Parathyroid adenoma (tissue), 2 donors: ENCODE measurements around the gene RGPD3.
"Not testable (repeated sequence)": the region's sequence is repeated elsewhere in the genome, so short reads cannot be mapped to it uniquely, and the experiment has no call there.

Source experiments
- H2AFZ ChIP-seq: fragments of 300-600 bp; sonication (generic); one replicate; pipeline ENCODE4 v1.7.0; 2017; ENCODE audit warnings: antibody characterized with exemption, mild to moderate bottlenecking
- H3K27ac ChIP-seq: fragments of 300-600 bp; sonication (generic); one replicate; pipeline ENCODE4 v1.7.0; 2017
- H3K27me3 ChIP-seq: fragments of 300-600 bp; sonication (generic); one replicate; pipeline ENCODE4 v1.7.0; 2017; ENCODE audit warnings: low read length; ENCODE audit not compliant: control insufficient read depth, insufficient read depth
- H3K36me3 ChIP-seq: fragments of 300-600 bp; sonication (generic); one replicate; pipeline ENCODE4 v1.7.0; 2017; ENCODE audit warnings: low read length; ENCODE audit not compliant: control insufficient read depth, insufficient read depth
- H3K4me1 ChIP-seq: fragments of 300-600 bp; sonication (generic); one replicate; pipeline ENCODE4 v1.7.0; 2017; ENCODE audit warnings: control low read depth
- H3K4me2 ChIP-seq: fragments of 300-600 bp; sonication (generic); one replicate; pipeline ENCODE4 v1.7.0; 2017; ENCODE audit warnings: low read length
- H3K4me3 ChIP-seq: fragments of 300-600 bp; sonication (generic); one replicate; pipeline ENCODE4 v1.7.0; 2017; ENCODE audit warnings: low read depth, low read length
- H3K79me2 ChIP-seq: fragments of 300-600 bp; sonication (generic); one replicate; pipeline ENCODE4 v1.7.0; 2017; ENCODE audit warnings: control low read depth
- H3K9ac ChIP-seq: fragments of 300-600 bp; sonication (generic); one replicate; pipeline ENCODE4 v1.7.0; 2017; ENCODE audit warnings: mild to moderate bottlenecking
- H3K9me3 ChIP-seq: fragments of 300-600 bp; sonication (generic); one replicate; pipeline ENCODE4 v1.7.0; 2017; ENCODE audit warnings: low read length; ENCODE audit not compliant: control insufficient read depth
- CTCF ChIP-seq: fragments of 300-600 bp; sonication (generic); IDR thresholded peaks from one replicate; pipeline ENCODE4 v1.7.0; 2017; ENCODE audit warnings: antibody characterized with exemption, mild to moderate bottlenecking
- donor health status: primary hyperparathyroidism.

The RGPD3 gene

GRCh38 chr2:106468107-106468506, at the start of gene RGPD3:
Gene RGPD3, minus strand, starts transcription at chr2:106468413. Its CDS starts 125 bp downstream, at chr2:106468288.
- H3K4me3 ChIP-seq, H3K4me1 ChIP-seq, H3K36me3 ChIP-seq, H3K4me2 ChIP-seq, H3K27me3 ChIP-seq, H2AFZ ChIP-seq, H3K9ac ChIP-seq, H3K79me2 ChIP-seq, H3K27ac ChIP-seq, H3K9me3 ChIP-seq: not testable (repeated sequence)

GRCh38 chr2:106517329-106517728, 49.1 kb upstream of the RGPD3 start:
- no peak for TF ChIP-seq CTCF
- H2AFZ ChIP-seq, result no peak overlapping the region
- H3K4me3 ChIP-seq, result no peak overlapping the region
- no peaks in the 10 kb centered on the region for H3K4me1 ChIP-seq
- H3K36me3 ChIP-seq, result no peaks in the 10 kb centered on the region
- H3K79me2 ChIP-seq, result no peaks in the 10 kb centered on the region
- H3K27ac ChIP-seq, result no peak overlapping the region
- no peak overlapping the region for H3K4me2 ChIP-seq
- no peak overlapping the region for H3K9ac ChIP-seq
- H3K27me3 ChIP-seq, result no peaks in the 10 kb centered on the region
- no peaks in the 10 kb centered on the region for H3K9me3 ChIP-seq

GRCh38 chr2:106516864-106517263, 48.7 kb upstream of the RGPD3 start:
- Histone ChIP-seq H2AFZ (no peak overlapping the region), H3K9me3 (no peaks in the 10 kb centered on the region), H3K27ac (no peak overlapping the region), H3K4me3 (no peak overlapping the region), H3K79me2 (no peaks in the 10 kb centered on the region), H3K36me3 (no peaks in the 10 kb centered on the region), H3K4me1 (no peaks in the 10 kb centered on the region), H3K27me3 (no peaks in the 10 kb centered on the region), H3K9ac (no peak overlapping the region), H3K4me2 (no peak overlapping the region)
- no peak for TF ChIP-seq CTCF

- H3K27me3 ChIP-seq, result no peaks in the 10 kb centered on the region
- no peak for TF ChIP-seq CTCF
- no peak overlapping the region for H3K4me3 ChIP-seq
- no peaks in the 10 kb centered on the region for H3K79me2 ChIP-seq
- H3K9ac ChIP-seq, result no peak overlapping the region
- H3K4me2 ChIP-seq, result no peak overlapping the region
- no peak overlapping the region for H2AFZ ChIP-seq
- no peaks in the 10 kb centered on the region for H3K36me3 ChIP-seq
- no peaks in the 10 kb centered on the region for H3K4me1 ChIP-seq
- no peak overlapping the region for H3K27ac ChIP-seq
- no peaks in the 10 kb centered on the region for H3K9me3 ChIP-seq
Measured at GRCh38 chr2:106516436-106516835, 48.2 kb upstream of the RGPD3 start.

- not testable (repeated sequence) for H3K36me3 ChIP-seq, H3K4me2 ChIP-seq, H3K79me2 ChIP-seq, H3K9ac ChIP-seq, H3K9me3 ChIP-seq, H3K4me1 ChIP-seq, H3K27ac ChIP-seq, H2AFZ ChIP-seq, H3K27me3 ChIP-seq, H3K4me3 ChIP-seq
Measured at GRCh38 chr2:106514827-106515226, 46.6 kb upstream of the RGPD3 start.

- not testable (repeated sequence) for H3K79me2 ChIP-seq, H2AFZ ChIP-seq, H3K4me3 ChIP-seq, H3K27ac ChIP-seq, H3K36me3 ChIP-seq, H3K27me3 ChIP-seq, H3K4me2 ChIP-seq, H3K9me3 ChIP-seq, H3K9ac ChIP-seq, H3K4me1 ChIP-seq
Measured at GRCh38 chr2:106513391-106513790, 45.2 kb upstream of the RGPD3 start.

- H3K9me3 ChIP-seq, H2AFZ ChIP-seq, H3K36me3 ChIP-seq, H3K9ac ChIP-seq, H3K4me1 ChIP-seq, H3K4me2 ChIP-seq, H3K4me3 ChIP-seq, H3K27ac ChIP-seq, H3K27me3 ChIP-seq, H3K79me2 ChIP-seq: not testable (repeated sequence)
Measured at GRCh38 chr2:106511934-106512333, 43.7 kb upstream of the RGPD3 start.

- not testable (repeated sequence) for H3K9ac ChIP-seq, H3K9me3 ChIP-seq, H3K27me3 ChIP-seq, H3K36me3 ChIP-seq, H3K4me1 ChIP-seq, H3K79me2 ChIP-seq, H2AFZ ChIP-seq, H3K4me2 ChIP-seq, H3K4me3 ChIP-seq, H3K27ac ChIP-seq
Measured at GRCh38 chr2:106511476-106511901, 43.3 kb upstream of the RGPD3 start.

- not testable (repeated sequence) for H3K27ac ChIP-seq, H2AFZ ChIP-seq, H3K36me3 ChIP-seq, H3K4me1 ChIP-seq, H3K9me3 ChIP-seq, H3K4me3 ChIP-seq, H3K4me2 ChIP-seq, H3K27me3 ChIP-seq, H3K79me2 ChIP-seq, H3K9ac ChIP-seq
Measured at GRCh38 chr2:106510791-106511190, 42.6 kb upstream of the RGPD3 start.
